H9 (cell line): ENCODE data around the gene IL16. TPM values are rescaled to one million over a fixed set of nuclear protein-coding genes. Genes with fewer than 3 reads are reported as not detected.

Experiments used
- DNase-seq: peaks from one replicate; pipeline ENCODE4 v3.0.0-alpha.2; 2017
- H2AFZ ChIP-seq: one replicate; pipeline ENCODE4 v1.6.1; 2013; ENCODE audit warnings: mild to moderate bottlenecking, low read length, control low read depth, moderate library complexity
- H2AK5ac ChIP-seq: 2 replicates; pipeline ENCODE4 v1.6.1; 2013; ENCODE audit warnings: low read length, control low read depth, mixed read lengths; ENCODE audit not compliant: insufficient read length
- H2BK120ac ChIP-seq: one replicate; pipeline ENCODE4 v1.6.1; 2013; ENCODE audit warnings: low read depth, mild to moderate bottlenecking, low read length, control low read depth, inconsistent platforms; ENCODE audit not compliant: poor library complexity, severe bottlenecking
- H2BK12ac ChIP-seq: 2 replicates; pipeline ENCODE4 v1.6.1; 2013; ENCODE audit warnings: low read length, control low read depth, mixed read lengths, low read depth; ENCODE audit not compliant: insufficient read length
- H2BK15ac ChIP-seq: 2 replicates; pipeline ENCODE4 v1.6.1; 2013; ENCODE audit warnings: low read depth, low read length, control low read depth
- H2BK20ac ChIP-seq: one replicate; pipeline ENCODE4 v1.6.1; 2013; ENCODE audit warnings: low read depth, mild to moderate bottlenecking, low read length, control low read depth, inconsistent platforms; ENCODE audit not compliant: poor library complexity, severe bottlenecking
- H2BK5ac ChIP-seq: 2 replicates; pipeline ENCODE4 v1.6.1; 2013; ENCODE audit warnings: low read length, control low read depth, mixed read lengths; ENCODE audit not compliant: insufficient read length
- H3K14ac ChIP-seq: 2 replicates; pipeline ENCODE4 v1.6.1; 2013; ENCODE audit warnings: low read length, control low read depth; ENCODE audit not compliant: insufficient read depth
- H3K18ac ChIP-seq: 2 replicates; pipeline ENCODE4 v1.6.1; 2013; ENCODE audit warnings: low read depth, mild to moderate bottlenecking, mixed read lengths, low read length, control low read depth; ENCODE audit not compliant: insufficient read length
- H3K23ac ChIP-seq: 2 replicates; pipeline ENCODE4 v1.6.1; 2013; ENCODE audit warnings: low read length, control low read depth, mixed read lengths, low read depth; ENCODE audit not compliant: insufficient read length
- H3K23me2 ChIP-seq: 2 replicates; pipeline ENCODE4 v1.6.1; 2013; ENCODE audit warnings: low read depth, mild to moderate bottlenecking, mixed read lengths, low read length, control low read depth; ENCODE audit not compliant: insufficient read length, poor library complexity, severe bottlenecking
- H3K27ac ChIP-seq: 2 replicates; pipeline ENCODE4 v1.5.1; 2013; ENCODE audit warnings: low read length, control low read depth, mixed read lengths, low read depth; ENCODE audit not compliant: insufficient read length
- H3K27me3 ChIP-seq: 2 replicates; pipeline ENCODE4 v1.6.1; 2013; ENCODE audit warnings: low read length, control low read depth, inconsistent platforms; ENCODE audit not compliant: insufficient read depth
- H3K4ac ChIP-seq: 2 replicates; pipeline ENCODE4 v1.6.1; 2013; ENCODE audit warnings: low read depth, mild to moderate bottlenecking, control low read depth, inconsistent platforms, low read length, moderate library complexity
- H3K4me1 ChIP-seq: 2 replicates; pipeline ENCODE4 v1.6.1; 2013; ENCODE audit warnings: low read length, control low read depth, inconsistent platforms; ENCODE audit not compliant: insufficient read depth
- H3K4me2 ChIP-seq: 2 replicates; pipeline ENCODE4 v1.6.1; 2013; ENCODE audit warnings: low read length, control low read depth, mixed read lengths; ENCODE audit not compliant: insufficient read length, insufficient read depth
- H3K56ac ChIP-seq: 2 replicates; pipeline ENCODE4 v1.6.1; 2013; ENCODE audit warnings: low read depth, mild to moderate bottlenecking, mixed read lengths, low read length, control low read depth; ENCODE audit not compliant: insufficient read length
- H3K79me1 ChIP-seq: 2 replicates; pipeline ENCODE4 v1.6.1; 2013; ENCODE audit warnings: low read depth, mild to moderate bottlenecking, moderate library complexity, low read length, control low read depth, inconsistent platforms; ENCODE audit not compliant: insufficient read depth, poor library complexity, severe bottlenecking
- H3K79me2 ChIP-seq: 2 replicates; pipeline ENCODE4 v1.6.1; 2013; ENCODE audit warnings: low read length, control low read depth, inconsistent platforms; ENCODE audit not compliant: insufficient read depth
- H3K9ac ChIP-seq: 2 replicates; pipeline ENCODE4 v1.6.1; 2013; ENCODE audit warnings: low read length, control low read depth, mixed read lengths; ENCODE audit not compliant: insufficient read length; ENCODE audit errors: extremely low read depth
- H3K9me3 ChIP-seq: one replicate; pipeline ENCODE4 v1.6.1; 2013; ENCODE audit warnings: low read depth, low read length, inconsistent platforms; ENCODE audit not compliant: control insufficient read depth
- H3T11ph ChIP-seq: one replicate; pipeline ENCODE4 v1.6.1; 2013; ENCODE audit warnings: mild to moderate bottlenecking, low read length, control low read depth, inconsistent platforms
- H4K20me1 ChIP-seq: one replicate; pipeline ENCODE4 v1.6.1; 2013; ENCODE audit not compliant: control insufficient read depth, insufficient read length, insufficient read depth
- H4K5ac ChIP-seq: 2 replicates; pipeline ENCODE4 v1.6.1; 2013; ENCODE audit warnings: low read depth, mild to moderate bottlenecking, mixed read lengths, low read length, control low read depth; ENCODE audit not compliant: insufficient read length
- H4K8ac ChIP-seq: replicated peaks from 2 replicates; pipeline ENCODE4 v1.6.1; 2013; ENCODE audit warnings: low read length, control low read depth, mixed read lengths, low read depth; ENCODE audit not compliant: insufficient read length
- H4K91ac ChIP-seq: 2 replicates; pipeline ENCODE4 v1.6.1; 2013; ENCODE audit warnings: low read depth, mild to moderate bottlenecking, moderate library complexity, mixed read lengths, low read length, control low read depth; ENCODE audit not compliant: insufficient read length
- H3K27ac Mint-ChIP-seq, 3 experiments: 2 replicates in 2 of 3; 3 replicates in 1 of 3; pipeline ENCODE4 v1.8.0; 2020 to 2021; ENCODE audit warnings: mixed read lengths in 3 of 3, mild to moderate bottlenecking in 1 of 3, moderate library complexity in 1 of 3
- H3K27me3 Mint-ChIP-seq: 2 replicates; pipeline ENCODE4 v1.8.0; 2021; ENCODE audit warnings: low read depth, mild to moderate bottlenecking, moderate library complexity, mixed read lengths
- H3K36me3 Mint-ChIP-seq, 3 experiments: 2 replicates in 2 of 3; 3 replicates in 1 of 3; pipeline ENCODE4 v1.8.0; 2020 to 2021; ENCODE audit warnings: low read depth in 3 of 3, mixed read lengths in 3 of 3; ENCODE audit not compliant: insufficient read depth in 1 of 3
- H3K4me1 Mint-ChIP-seq, 2 experiments: 2 replicates each; pipeline ENCODE4 v1.8.0; 2020; ENCODE audit warnings: mixed read lengths in 2 of 2
- H3K4me3 Mint-ChIP-seq, 2 experiments: 2 replicates in 1 of 2; 3 replicates in 1 of 2; pipeline ENCODE4 v1.8.0; 2020 to 2021; ENCODE audit warnings: mild to moderate bottlenecking in 2 of 2, mixed read lengths in 2 of 2, moderate library complexity in 1 of 2
- H3K9me3 Mint-ChIP-seq, 2 experiments: 2 replicates in 1 of 2; 3 replicates in 1 of 2; pipeline ENCODE4 v1.8.0; 2020; ENCODE audit warnings: mild to moderate bottlenecking in 2 of 2, mixed read lengths in 2 of 2, moderate library complexity in 1 of 2
- WGBS: extraction: QIAGEN DNeasy Blood & Tissue Kit; methylation state at CpG from one replicate; pipeline ENCODE4 v1.1.7; 2013; ENCODE audit warnings: missing lambda C conversion rate, low lambda C conversion rate, mixed read lengths; ENCODE audit not compliant: insufficient read length; ENCODE audit errors: extremely low coverage; 5-methylcytosine and 5-hydroxymethylcytosine counted together
- total RNA-seq: library from RNA; stranded (reverse); gene quantifications from 2 replicates; pipeline ENCODE4 v1.2.1, GENCODE V29; 2021
- TF ChIP-seq, protein P1 (sequence below): fragments of 200-600 bp; sonication (generic); conservative IDR thresholded peaks from 3 replicates; pipeline ENCODE4 v1.8.0; 2021; ENCODE audit warnings: antibody characterized with exemption, mild to moderate bottlenecking

IL16 gene
- total RNA-seq, 1 experiment from 2014 or later = 0.28 TPM

GRCh38 chr15:81223346-81223971 is 26.8 kb downstream of the IL16 start:
- WGBS = no CpG with 5 or more reads among the region's 2 CpGs
- no peaks in the 10 kb centered on the region for H4K20me1 ChIP-seq
- no peak overlapping the region for H3K14ac ChIP-seq
- no peaks in the 10 kb centered on the region for H3K4me1 ChIP-seq
- H3K36me3 Mint-ChIP-seq = no peaks in the 10 kb centered on the region
- no peak overlapping the region for H4K5ac ChIP-seq
- no peak overlapping the region for H2AK5ac ChIP-seq
- no peak overlapping the region for H3K27ac ChIP-seq
- no peak overlapping the region for H3K23ac ChIP-seq
- H2AFZ ChIP-seq = no peak overlapping the region
- H3K56ac ChIP-seq = no peak overlapping the region
- no peak overlapping the region for H3K27ac Mint-ChIP-seq
- H4K91ac ChIP-seq = no peak overlapping the region
- no peak overlapping the region for H3K9ac ChIP-seq
- H3K18ac ChIP-seq = no peak overlapping the region
- H4K8ac ChIP-seq = no peak overlapping the region
- H2BK20ac ChIP-seq = no peak overlapping the region
- H3K4me2 ChIP-seq = no peak overlapping the region
- peaks cover 4% of the 10 kb centered on the region for H3K27me3 Mint-ChIP-seq
- no peaks in the 10 kb centered on the region for H3K9me3 ChIP-seq
- no peak overlapping the region for H2BK12ac ChIP-seq
- H3K4me3 Mint-ChIP-seq = no peak overlapping the region
- H3K23me2 ChIP-seq = no peaks in the 10 kb centered on the region
- TF ChIP-seq, protein P1, sequence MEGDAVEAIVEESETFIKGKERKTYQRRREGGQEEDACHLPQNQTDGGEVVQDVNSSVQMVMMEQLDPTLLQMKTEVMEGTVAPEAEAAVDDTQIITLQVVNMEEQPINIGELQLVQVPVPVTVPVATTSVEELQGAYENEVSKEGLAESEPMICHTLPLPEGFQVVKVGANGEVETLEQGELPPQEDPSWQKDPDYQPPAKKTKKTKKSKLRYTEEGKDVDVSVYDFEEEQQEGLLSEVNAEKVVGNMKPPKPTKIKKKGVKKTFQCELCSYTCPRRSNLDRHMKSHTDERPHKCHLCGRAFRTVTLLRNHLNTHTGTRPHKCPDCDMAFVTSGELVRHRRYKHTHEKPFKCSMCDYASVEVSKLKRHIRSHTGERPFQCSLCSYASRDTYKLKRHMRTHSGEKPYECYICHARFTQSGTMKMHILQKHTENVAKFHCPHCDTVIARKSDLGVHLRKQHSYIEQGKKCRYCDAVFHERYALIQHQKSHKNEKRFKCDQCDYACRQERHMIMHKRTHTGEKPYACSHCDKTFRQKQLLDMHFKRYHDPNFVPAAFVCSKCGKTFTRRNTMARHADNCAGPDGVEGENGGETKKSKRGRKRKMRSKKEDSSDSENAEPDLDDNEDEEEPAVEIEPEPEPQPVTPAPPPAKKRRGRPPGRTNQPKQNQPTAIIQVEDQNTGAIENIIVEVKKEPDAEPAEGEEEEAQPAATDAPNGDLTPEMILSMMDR = no peak
- H3K79me1 ChIP-seq = no peaks in the 10 kb centered on the region
- H3K27me3 ChIP-seq = no peaks in the 10 kb centered on the region
- H3K4me1 Mint-ChIP-seq = no peaks in the 10 kb centered on the region
- no peak overlapping the region for H3K4ac ChIP-seq
- no peak overlapping the region for H2BK120ac ChIP-seq
- H2BK15ac ChIP-seq = no peak overlapping the region
- no peak overlapping the region for H3T11ph ChIP-seq
- no peaks in the 10 kb centered on the region for H3K9me3 Mint-ChIP-seq
- H3K79me2 ChIP-seq = no peaks in the 10 kb centered on the region
- no peak overlapping the region for H2BK5ac ChIP-seq
- no peak for DNase-seq
